RKO (cell line): Measurements from ENCODE around the gene HERPUD2.
"Not testable (repeated sequence)": the region's sequence is repeated elsewhere in the genome, so short reads cannot be mapped to it uniquely, and the experiment has no call there.

Experiments
- DNase-seq: peaks from one replicate; pipeline ENCODE4 v3.0.0-alpha.2; 2016; ENCODE audit warnings: low spot score

Gene HERPUD2

GRCh38 chr7:35604595-35604994 is 90.3 kb downstream of the HERPUD2 start:
- no peak for DNase-seq

- no peak for DNase-seq
These were observed 95.3 kb downstream of the HERPUD2 start for GRCh38 chr7:35599645-35600044.

GRCh38 chr7:35599061-35599460 is 95.9 kb downstream of the HERPUD2 start:
- no peak for DNase-seq

GRCh38 chr7:35596061-35596460 is 98.9 kb downstream of the HERPUD2 start:
- DNase-seq: peak; percentile 15

- DNase-seq: no peak
These were observed 101.0 kb downstream of the HERPUD2 start for GRCh38 chr7:35593899-35594298.

- DNase-seq: no peak
These were observed 106.3 kb downstream of the HERPUD2 start for GRCh38 chr7:35588647-35589046.

GRCh38 chr7:35584990-35585389 is 109.9 kb downstream of the HERPUD2 start:
- DNase-seq: no peak

- not testable (repeated sequence) for DNase-seq
These were observed 110.4 kb downstream of the HERPUD2 start for GRCh38 chr7:35584533-35584932.
